PFSK-1 (cell line): Measurements from ENCODE around the gene GHRHR.

ENCODE experiments used
- FOXP2 ChIP-seq: optimal IDR thresholded peaks from 2 replicates; pipeline ENCODE3; 2011; ENCODE audit warnings: borderline replicate concordance, control low read depth, inconsistent platforms; ENCODE audit not compliant: insufficient read depth; ENCODE audit errors: extremely low read length, extremely low read depth
- POLR2AphosphoS5 ChIP-seq: IDR thresholded peaks from 2 replicates; pipeline ENCODE4 v1.6.1; 2012; ENCODE audit warnings: low read depth, mild to moderate bottlenecking, control low read depth, low read length, moderate library complexity
- SIN3A ChIP-seq: IDR thresholded peaks from 2 replicates; pipeline ENCODE4 v1.6.1; 2012; ENCODE audit warnings: mild to moderate bottlenecking, low read length, moderate library complexity, borderline replicate concordance; ENCODE audit not compliant: insufficient read depth
- TAF1 ChIP-seq: IDR thresholded peaks from 2 replicates; pipeline ENCODE4 v1.6.1; 2012; ENCODE audit warnings: low read length, control low read depth, borderline replicate concordance; ENCODE audit not compliant: insufficient read depth
- TF ChIP-seq, protein P1 (sequence below), 2 experiments: IDR thresholded peaks; 2 replicates each; pipeline versions ENCODE4 v1.6.1 to v1.8.0; 2011 to 2012; ENCODE audit warnings: low read depth in 2 of 2, low read length in 2 of 2, control low read depth in 1 of 2, inconsistent platforms in 1 of 2, mild to moderate bottlenecking in 1 of 2, moderate library complexity in 1 of 2; ENCODE audit not compliant: insufficient read depth in 1 of 2

The GHRHR gene

DNA sequence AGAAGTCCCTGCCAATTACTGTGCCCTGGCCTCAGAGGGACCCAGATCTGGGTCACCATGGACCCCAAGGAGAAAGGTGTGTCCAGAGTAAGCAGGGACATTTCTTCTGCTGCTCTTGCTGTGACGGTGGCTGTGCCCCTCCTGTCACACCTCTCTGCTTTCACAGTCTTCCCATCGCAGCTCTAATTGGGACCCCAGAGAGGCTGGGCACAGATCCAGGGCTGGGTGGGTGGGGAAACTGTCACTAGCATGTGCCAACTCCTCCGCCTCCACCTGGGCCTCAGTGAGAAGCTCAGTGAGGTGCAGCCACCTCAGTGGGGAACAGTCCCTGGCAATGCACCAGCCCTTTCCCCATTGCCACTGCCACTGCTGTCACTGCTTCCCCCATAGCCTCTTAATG lies 51.1 kb downstream of the GHRHR start:
- no peak for TF ChIP-seq FOXP2
- TF ChIP-seq, protein P1, sequence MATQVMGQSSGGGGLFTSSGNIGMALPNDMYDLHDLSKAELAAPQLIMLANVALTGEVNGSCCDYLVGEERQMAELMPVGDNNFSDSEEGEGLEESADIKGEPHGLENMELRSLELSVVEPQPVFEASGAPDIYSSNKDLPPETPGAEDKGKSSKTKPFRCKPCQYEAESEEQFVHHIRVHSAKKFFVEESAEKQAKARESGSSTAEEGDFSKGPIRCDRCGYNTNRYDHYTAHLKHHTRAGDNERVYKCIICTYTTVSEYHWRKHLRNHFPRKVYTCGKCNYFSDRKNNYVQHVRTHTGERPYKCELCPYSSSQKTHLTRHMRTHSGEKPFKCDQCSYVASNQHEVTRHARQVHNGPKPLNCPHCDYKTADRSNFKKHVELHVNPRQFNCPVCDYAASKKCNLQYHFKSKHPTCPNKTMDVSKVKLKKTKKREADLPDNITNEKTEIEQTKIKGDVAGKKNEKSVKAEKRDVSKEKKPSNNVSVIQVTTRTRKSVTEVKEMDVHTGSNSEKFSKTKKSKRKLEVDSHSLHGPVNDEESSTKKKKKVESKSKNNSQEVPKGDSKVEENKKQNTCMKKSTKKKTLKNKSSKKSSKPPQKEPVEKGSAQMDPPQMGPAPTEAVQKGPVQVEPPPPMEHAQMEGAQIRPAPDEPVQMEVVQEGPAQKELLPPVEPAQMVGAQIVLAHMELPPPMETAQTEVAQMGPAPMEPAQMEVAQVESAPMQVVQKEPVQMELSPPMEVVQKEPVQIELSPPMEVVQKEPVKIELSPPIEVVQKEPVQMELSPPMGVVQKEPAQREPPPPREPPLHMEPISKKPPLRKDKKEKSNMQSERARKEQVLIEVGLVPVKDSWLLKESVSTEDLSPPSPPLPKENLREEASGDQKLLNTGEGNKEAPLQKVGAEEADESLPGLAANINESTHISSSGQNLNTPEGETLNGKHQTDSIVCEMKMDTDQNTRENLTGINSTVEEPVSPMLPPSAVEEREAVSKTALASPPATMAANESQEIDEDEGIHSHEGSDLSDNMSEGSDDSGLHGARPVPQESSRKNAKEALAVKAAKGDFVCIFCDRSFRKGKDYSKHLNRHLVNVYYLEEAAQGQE (IDR thresholded peaks at IDR 0.05; ENCODE audit: insufficient read depth in 1 of 2, low read depth in 2 of 2, low read length in 2 of 2), result no peak

DNA sequence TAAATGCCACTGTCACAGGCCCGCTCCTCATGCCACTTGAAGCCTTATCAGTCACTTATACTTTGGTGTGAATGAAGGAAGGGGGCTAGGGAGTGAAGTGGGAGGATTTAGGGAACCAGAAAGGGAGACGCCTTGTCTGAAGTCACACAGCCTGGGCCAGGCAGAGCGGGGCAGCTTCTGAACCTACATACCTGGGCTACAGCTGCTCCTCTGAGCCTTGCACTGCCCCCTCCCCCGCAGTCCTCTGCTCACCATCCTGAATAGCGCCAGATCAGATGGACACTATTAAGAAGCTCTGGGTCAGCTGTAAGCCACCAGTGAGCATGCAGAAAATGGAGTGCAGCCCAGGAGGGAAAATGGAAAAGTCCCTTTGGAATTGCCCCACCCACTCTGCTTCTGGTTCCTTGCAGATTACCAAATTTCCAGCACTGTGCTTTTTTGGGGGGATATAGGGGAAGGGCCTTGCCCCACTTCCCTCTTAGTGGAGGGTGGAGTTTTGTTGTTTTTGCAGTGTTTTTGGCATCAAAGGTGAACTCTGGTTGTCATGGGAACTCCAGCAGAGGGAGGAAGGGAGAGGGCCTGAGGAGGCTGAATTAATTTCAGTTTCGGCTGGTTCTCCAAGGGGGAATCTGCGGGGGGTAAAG lies 53.4 kb downstream of the GHRHR start:
- TF ChIP-seq, protein P1 (IDR thresholded peaks at IDR 0.05; ENCODE audit: insufficient read depth in 1 of 2, low read depth in 2 of 2, low read length in 2 of 2), result no peak
- no peak for TF ChIP-seq POLR2AphosphoS5

DNA sequence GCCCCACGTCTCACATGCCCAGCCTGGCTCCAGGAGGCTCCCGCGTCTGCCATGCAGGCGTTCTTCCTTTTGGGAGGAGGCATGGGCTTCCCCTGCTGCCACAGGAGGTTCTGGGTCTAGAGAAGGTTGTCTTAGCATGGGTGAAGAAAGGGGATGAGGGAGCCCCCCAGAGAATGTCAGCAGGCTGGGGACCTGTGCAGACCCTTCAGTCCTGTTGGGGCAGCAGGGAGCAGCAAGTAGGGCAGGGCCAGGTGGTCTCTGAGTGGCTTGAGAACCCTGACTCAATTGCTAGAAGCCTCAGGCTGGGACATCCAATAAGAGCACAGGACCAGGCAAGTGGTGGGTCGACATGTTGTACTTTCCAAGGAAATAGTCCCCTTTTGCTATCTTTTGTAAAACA lies 54.0 kb downstream of the GHRHR start:
- TF ChIP-seq FOXP2 (no peak), POLR2AphosphoS5 (no peak)

DNA sequence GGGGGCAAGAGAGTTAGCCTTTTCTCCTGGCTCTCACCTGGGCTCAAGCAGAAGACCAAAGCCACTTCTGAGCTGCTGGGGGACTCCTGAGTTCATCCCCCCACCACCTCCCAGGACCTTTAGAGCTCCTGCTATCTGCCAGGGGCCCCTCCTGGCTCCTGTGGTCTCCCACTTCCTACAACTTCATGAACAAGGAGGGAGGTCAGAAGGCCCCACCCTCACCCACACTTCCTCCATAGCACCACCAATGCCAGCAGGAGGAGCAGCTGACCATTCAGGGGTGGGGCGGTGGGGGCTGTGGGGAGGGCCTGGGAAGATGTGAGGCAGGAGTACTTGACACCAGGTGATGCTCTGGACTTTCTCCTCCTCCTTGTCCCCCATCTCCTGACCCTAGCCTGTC lies 55.8 kb downstream of the GHRHR start:
- no peak for TF ChIP-seq TAF1
- TF ChIP-seq SIN3A, result no peak
- TF ChIP-seq, protein P1 (IDR thresholded peaks at IDR 0.05; ENCODE audit: insufficient read depth in 1 of 2, low read depth in 2 of 2, low read length in 2 of 2), result no peak
- TF ChIP-seq FOXP2, result no peak
- no peak for TF ChIP-seq POLR2AphosphoS5

DNA sequence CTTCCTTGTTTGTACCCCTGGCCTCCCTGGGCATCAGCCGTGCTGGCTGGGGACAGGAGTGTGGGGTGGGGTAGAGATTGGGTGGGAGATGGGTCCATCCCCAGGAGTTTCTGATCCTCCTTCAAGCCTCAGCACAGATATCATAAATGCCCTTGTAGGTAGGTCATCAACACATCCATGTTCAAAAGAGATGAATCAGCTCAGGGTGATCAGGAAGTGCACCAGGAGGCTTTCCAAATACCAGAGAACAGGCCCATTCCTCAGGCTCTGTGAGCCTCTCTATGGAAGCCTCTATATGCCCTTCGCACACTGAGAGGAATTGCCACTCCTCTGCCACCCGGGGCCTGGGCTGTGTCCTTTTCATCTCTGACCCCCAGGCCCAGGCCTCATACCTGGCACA lies 56.4 kb downstream of the GHRHR start:
- no peak for TF ChIP-seq SIN3A
- TF ChIP-seq, protein P1 (IDR thresholded peaks at IDR 0.05; ENCODE audit: insufficient read depth in 1 of 2, low read depth in 2 of 2, low read length in 2 of 2), result no peak
- no peak for TF ChIP-seq TAF1
- TF ChIP-seq FOXP2, result no peak
- no peak for TF ChIP-seq POLR2AphosphoS5

DNA sequence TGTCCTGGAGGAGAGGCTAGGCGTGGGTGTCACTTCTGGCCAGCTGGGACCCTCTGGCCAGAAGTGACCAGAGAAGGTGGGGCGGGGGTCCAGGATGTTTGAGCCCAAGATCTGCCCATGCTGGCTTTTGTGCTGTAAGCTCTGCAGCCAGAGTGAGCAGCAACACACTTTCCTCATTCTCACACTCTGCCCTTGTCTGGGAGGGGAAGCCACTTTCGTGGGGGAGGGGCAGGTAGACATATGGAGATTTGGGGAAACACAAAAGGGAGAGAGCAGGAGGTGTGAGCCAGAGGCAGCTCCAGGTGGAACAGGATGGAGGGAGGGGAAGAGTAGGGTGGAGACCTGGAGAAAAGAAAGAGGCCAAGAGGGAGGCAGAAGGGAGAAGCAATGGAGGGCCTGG lies 56.9 kb downstream of the GHRHR start:
- TF ChIP-seq TAF1 (no peak), SIN3A (no peak), POLR2AphosphoS5 (no peak), FOXP2 (no peak)
- TF ChIP-seq, protein P1 (IDR thresholded peaks at IDR 0.05; ENCODE audit: insufficient read depth in 1 of 2, low read depth in 2 of 2, low read length in 2 of 2), result no peak
